SK-N-SH treated with all-trans-retinoic acid at 6 μM for 48 hours (cell line): ENCODE data around the gene EWSR1.

Experiments
- BACH2 ChIP-seq: fragments of 250-450 bp; sonication (Bioruptor Pico); IDR thresholded peaks from 2 replicates; pipeline ENCODE4 v1.9.0; 2021; ENCODE audit warnings: mild to moderate bottlenecking, borderline replicate concordance
- ESRRG ChIP-seq: fragments of 250-450 bp; sonication (Bioruptor Pico); IDR thresholded peaks from 2 replicates; pipeline ENCODE4 v1.6.1; 2021; ENCODE audit warnings: mild to moderate bottlenecking
- ISL1 ChIP-seq: fragments of 250-450 bp; sonication (Bioruptor Pico); IDR thresholded peaks from 2 replicates; pipeline ENCODE4 v2.1.2; 2022; ENCODE audit warnings: mild to moderate bottlenecking, moderate library complexity
- PATZ1 ChIP-seq: fragments of 250-450 bp; sonication (Bioruptor Pico); IDR thresholded peaks from 2 replicates; pipeline ENCODE4 v1.8.0; 2020; ENCODE audit warnings: mild to moderate bottlenecking, moderate library complexity, borderline replicate concordance
- PPARA ChIP-seq: fragments of 250-450 bp; sonication (Bioruptor Pico); IDR thresholded peaks from 2 replicates; pipeline ENCODE4 v1.5.0; 2020; ENCODE audit warnings: mild to moderate bottlenecking, borderline replicate concordance
- ZFP3 ChIP-seq: fragments of 250-450 bp; sonication (Bioruptor Pico); IDR thresholded peaks from 2 replicates; pipeline ENCODE4 v1.5.0; 2020; ENCODE audit warnings: mild to moderate bottlenecking, moderate library complexity
- ZNF565 ChIP-seq: fragments of 450-650 bp; formaldehyde crosslinking; conservative IDR thresholded peaks from 2 replicates; pipeline ENCODE4 v1.5.0; 2020; ENCODE audit warnings: low read depth, mild to moderate bottlenecking, moderate library complexity
- ZNF8 ChIP-seq: fragments of 450-650 bp; formaldehyde crosslinking; IDR thresholded peaks from 2 replicates; pipeline ENCODE4 v1.5.0; 2020; ENCODE audit warnings: mild to moderate bottlenecking, moderate library complexity
- TF ChIP-seq, protein P1 (sequence below): fragments of 250-450 bp; sonication (Bioruptor Pico); IDR thresholded peaks from 2 replicates; pipeline ENCODE4 v1.5.1; 2020; ENCODE audit warnings: low read depth, mild to moderate bottlenecking, moderate library complexity

- TF ChIP-seq ESRRG, result no peak
- TF ChIP-seq ZFP3, result no peak
- TF ChIP-seq, protein P1, sequence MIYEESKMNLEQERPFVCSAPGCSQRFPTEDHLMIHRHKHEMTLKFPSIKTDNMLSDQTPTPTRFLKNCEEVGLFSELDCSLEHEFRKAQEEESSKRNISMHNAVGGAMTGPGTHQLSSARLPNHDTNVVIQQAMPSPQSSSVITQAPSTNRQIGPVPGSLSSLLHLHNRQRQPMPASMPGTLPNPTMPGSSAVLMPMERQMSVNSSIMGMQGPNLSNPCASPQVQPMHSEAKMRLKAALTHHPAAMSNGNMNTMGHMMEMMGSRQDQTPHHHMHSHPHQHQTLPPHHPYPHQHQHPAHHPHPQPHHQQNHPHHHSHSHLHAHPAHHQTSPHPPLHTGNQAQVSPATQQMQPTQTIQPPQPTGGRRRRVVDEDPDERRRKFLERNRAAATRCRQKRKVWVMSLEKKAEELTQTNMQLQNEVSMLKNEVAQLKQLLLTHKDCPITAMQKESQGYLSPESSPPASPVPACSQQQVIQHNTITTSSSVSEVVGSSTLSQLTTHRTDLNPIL, result no peak
- no peak for TF ChIP-seq PPARA (CRISPR knock-in tag)
- TF ChIP-seq ISL1 (CRISPR knock-in tag), result no peak
- TF ChIP-seq PATZ1 (CRISPR knock-in tag), result no peak
- no peak for TF ChIP-seq BACH2 (CRISPR knock-in tag)
- no peak for TF ChIP-seq ZNF565 (CRISPR knock-in tag)
- no peak for TF ChIP-seq ZNF8 (CRISPR knock-in tag)
These were observed 32.9 kb downstream of the EWSR1 start for GRCh38 chr22:29300807-29301601.
